Uterus (tissue), 2 donors: ENCODE measurements around the gene LGI1.

Source experiments
- POLR2A ChIP-seq, 2 donors: fragments of 450-650 bp; IDR thresholded peaks; one replicate each; pipeline ENCODE4 v1.6.1; 2016; ENCODE audit warnings: antibody characterized with exemption in 2 of 2, mild to moderate bottlenecking in 1 of 2, moderate library complexity in 1 of 2
- TF ChIP-seq, protein P1 (sequence below), 4 experiments: fragments of 200-600 bp in 2 of 4; fragments of 450-650 bp in 2 of 4; sonication (generic) in 2 of 4; IDR thresholded peaks; one replicate each; pipeline ENCODE4 v1.5.1; 2016 to 2019; ENCODE audit warnings: antibody characterized with exemption in 4 of 4, mild to moderate bottlenecking in 2 of 4, moderate library complexity in 1 of 4

DNA sequence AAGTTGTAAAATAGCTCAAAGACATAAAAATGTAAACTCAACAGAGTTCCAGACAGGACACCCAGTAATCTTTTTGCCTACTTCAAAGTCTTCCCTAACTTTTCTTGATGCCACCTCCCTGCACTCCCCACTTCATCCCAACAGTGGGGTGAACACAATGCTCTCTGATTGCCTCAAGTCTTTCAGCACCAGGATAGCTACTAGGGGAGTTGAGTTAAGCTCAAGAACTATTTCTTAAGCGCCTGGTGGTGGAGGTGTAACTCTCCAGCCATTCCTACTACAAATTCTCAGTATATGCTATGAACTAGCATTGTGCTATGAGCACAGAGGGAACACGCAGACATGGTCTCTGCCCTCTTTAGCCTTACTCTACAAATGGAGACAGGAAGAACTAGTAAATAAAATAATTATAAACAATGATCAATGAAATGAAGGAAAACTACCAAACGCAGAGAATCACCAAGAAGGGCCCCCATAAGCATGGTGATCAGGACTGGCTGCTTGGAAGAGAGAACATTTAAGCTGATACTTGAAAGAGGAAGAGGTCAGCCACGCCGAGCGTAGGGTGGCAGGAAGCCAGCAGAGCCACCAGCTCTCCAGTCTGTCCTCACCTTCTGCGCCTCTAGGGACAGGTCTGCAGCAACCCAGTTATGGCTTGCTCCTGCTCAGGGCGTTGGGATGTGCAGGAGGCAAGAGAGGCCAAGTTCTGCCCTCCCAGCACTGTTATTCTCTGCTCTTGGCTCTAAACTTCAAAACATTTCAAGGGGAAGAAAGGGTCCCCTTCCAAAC lies 38.6 kb upstream of the LGI1 start:
- TF ChIP-seq, protein P1, sequence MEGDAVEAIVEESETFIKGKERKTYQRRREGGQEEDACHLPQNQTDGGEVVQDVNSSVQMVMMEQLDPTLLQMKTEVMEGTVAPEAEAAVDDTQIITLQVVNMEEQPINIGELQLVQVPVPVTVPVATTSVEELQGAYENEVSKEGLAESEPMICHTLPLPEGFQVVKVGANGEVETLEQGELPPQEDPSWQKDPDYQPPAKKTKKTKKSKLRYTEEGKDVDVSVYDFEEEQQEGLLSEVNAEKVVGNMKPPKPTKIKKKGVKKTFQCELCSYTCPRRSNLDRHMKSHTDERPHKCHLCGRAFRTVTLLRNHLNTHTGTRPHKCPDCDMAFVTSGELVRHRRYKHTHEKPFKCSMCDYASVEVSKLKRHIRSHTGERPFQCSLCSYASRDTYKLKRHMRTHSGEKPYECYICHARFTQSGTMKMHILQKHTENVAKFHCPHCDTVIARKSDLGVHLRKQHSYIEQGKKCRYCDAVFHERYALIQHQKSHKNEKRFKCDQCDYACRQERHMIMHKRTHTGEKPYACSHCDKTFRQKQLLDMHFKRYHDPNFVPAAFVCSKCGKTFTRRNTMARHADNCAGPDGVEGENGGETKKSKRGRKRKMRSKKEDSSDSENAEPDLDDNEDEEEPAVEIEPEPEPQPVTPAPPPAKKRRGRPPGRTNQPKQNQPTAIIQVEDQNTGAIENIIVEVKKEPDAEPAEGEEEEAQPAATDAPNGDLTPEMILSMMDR (IDR thresholded peaks at IDR 0.05) = no peak
- TF ChIP-seq POLR2A (IDR thresholded peaks at IDR 0.05) = no peak
